GM10266 (cell line): Measurements from ENCODE around the gene CCDC137.
A peak's percentile ranks its signal among the peaks of the same experiment; 100 is the strongest.
"Not testable (repeated sequence)": the region's sequence is repeated elsewhere in the genome, so short reads cannot be mapped to it uniquely, and the experiment has no call there.

Source experiments
- DNase-seq: peaks from one replicate; pipeline ENCODE4 v3.0.0; 2012; ENCODE audit errors: extremely low spot score
- TF ChIP-seq, protein P1 (sequence below): IDR thresholded peaks from 2 replicates; pipeline ENCODE4 v1.5.1; 2012; ENCODE audit warnings: mild to moderate bottlenecking, low read depth; ENCODE audit not compliant: control insufficient read depth, insufficient read depth; ENCODE audit errors: missing control alignments

Gene CCDC137

GRCh38 chr17:81666342-81667191 lies at the start of gene CCDC137, which contains the start of gene OXLD1:
TSS of gene CCDC137 (plus strand) at chr17:81666737. CDS start at chr17:81666767, 30 bp downstream.
TSS of gene OXLD1 (minus strand) at chr17:81666605. CDS start at chr17:81666577, 28 bp downstream.
- peak; percentile 98 for DNase-seq
- TF ChIP-seq, protein P1, sequence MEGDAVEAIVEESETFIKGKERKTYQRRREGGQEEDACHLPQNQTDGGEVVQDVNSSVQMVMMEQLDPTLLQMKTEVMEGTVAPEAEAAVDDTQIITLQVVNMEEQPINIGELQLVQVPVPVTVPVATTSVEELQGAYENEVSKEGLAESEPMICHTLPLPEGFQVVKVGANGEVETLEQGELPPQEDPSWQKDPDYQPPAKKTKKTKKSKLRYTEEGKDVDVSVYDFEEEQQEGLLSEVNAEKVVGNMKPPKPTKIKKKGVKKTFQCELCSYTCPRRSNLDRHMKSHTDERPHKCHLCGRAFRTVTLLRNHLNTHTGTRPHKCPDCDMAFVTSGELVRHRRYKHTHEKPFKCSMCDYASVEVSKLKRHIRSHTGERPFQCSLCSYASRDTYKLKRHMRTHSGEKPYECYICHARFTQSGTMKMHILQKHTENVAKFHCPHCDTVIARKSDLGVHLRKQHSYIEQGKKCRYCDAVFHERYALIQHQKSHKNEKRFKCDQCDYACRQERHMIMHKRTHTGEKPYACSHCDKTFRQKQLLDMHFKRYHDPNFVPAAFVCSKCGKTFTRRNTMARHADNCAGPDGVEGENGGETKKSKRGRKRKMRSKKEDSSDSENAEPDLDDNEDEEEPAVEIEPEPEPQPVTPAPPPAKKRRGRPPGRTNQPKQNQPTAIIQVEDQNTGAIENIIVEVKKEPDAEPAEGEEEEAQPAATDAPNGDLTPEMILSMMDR: no peak

GRCh38 chr17:81616877-81617276 lies 49.7 kb upstream of the CCDC137 start:
- no peak for DNase-seq
- TF ChIP-seq, protein P1: no peak

GRCh38 chr17:81618307-81618706 lies 48.2 kb upstream of the CCDC137 start:
- not testable (repeated sequence) for DNase-seq

DNA sequence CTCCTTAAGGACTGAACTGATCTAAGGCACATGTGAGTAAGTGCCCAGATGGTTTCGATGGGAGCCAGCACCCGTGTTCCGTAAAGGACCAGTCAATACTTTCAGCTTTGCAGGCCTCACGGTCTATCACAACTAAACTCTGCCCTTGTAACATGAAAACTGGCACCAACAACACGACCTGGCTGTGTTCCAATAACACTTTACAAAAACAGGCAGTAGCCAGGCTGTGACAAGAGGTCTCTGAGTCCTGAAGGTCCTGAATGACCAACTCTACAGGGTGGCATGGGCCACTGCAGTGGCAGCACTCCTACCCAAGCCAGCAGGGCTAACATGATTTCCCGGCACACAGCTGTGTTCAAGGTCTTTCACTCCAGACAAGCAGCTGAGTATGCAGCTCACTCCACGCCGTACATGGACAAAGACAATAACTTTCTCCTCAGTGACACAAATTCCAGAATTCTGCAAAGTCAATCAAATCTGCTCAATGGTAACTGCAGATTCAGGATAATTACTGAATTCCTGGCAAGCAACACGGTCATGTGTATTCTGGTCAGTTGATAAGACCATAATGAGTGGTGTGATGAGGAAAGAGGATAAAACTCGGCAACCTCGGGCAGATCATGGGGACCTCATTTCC lies 44.9 kb upstream of the CCDC137 start:
- TF ChIP-seq, protein P1: no peak
- DNase-seq: no peak

- TF ChIP-seq, protein P1: no peak
- no peak for DNase-seq
Measured at GRCh38 chr17:81630274-81630673, 36.3 kb upstream of the CCDC137 start.

- no peak for DNase-seq
- TF ChIP-seq, protein P1: no peak
Measured at GRCh38 chr17:81631482-81631881, 35.1 kb upstream of the CCDC137 start.

GRCh38 chr17:81635431-81635830 lies 31.1 kb upstream of the CCDC137 start:
- TF ChIP-seq, protein P1: no peak
- no peak for DNase-seq
